Suprapubic skin (tissue), 4 donors: ENCODE data around the gene CAMK1D. TPM values are rescaled to one million over a fixed set of nuclear protein-coding genes. Genes with fewer than 3 reads are reported as not detected.
A peak's percentile ranks its signal among the peaks of the same experiment; 100 is the strongest.

Experiments used
- DNase-seq, 2 donors: peaks; one replicate each; pipeline ENCODE4 v3.0.0-alpha.2; 2019; ENCODE audit warnings: low spot score in 2 of 2
- H3K27ac ChIP-seq: fragments of 200-600 bp; sonication (generic); one replicate; pipeline ENCODE4 v1.5.1; 2019
- H3K27me3 ChIP-seq: fragments of 200-600 bp; sonication (generic); one replicate; pipeline ENCODE4 v1.5.1; 2019
- H3K36me3 ChIP-seq: fragments of 200-600 bp; sonication (generic); one replicate; pipeline ENCODE4 v1.5.1; 2019
- H3K4me1 ChIP-seq: fragments of 200-600 bp; sonication (generic); one replicate; pipeline ENCODE4 v1.5.1; 2019
- H3K4me3 ChIP-seq: fragments of 200-600 bp; sonication (generic); one replicate; pipeline ENCODE4 v1.5.1; 2019; ENCODE audit warnings: mild to moderate bottlenecking
- H3K9me3 ChIP-seq: fragments of 200-600 bp; sonication (generic); one replicate; pipeline ENCODE4 v1.5.1; 2019
- CTCF ChIP-seq, 2 donors: fragments of 200-600 bp in 1 of 2; fragments of 450-650 bp in 1 of 2; sonication (generic) in 1 of 2; IDR thresholded peaks; one replicate each; pipeline ENCODE4 v1.5.1; 2016 to 2019; ENCODE audit warnings: antibody characterized with exemption in 2 of 2, mild to moderate bottlenecking in 1 of 2, moderate library complexity in 1 of 2
- EP300 ChIP-seq: sonication (generic); formaldehyde crosslinking; IDR thresholded peaks from one replicate; pipeline ENCODE4 v1.6.1; 2017; ENCODE audit warnings: antibody characterized with exemption
- POLR2A ChIP-seq, 2 donors: fragments of 450-650 bp; IDR thresholded peaks; one replicate each; pipeline ENCODE4 v1.6.1; 2017; ENCODE audit warnings: antibody characterized with exemption in 2 of 2, mild to moderate bottlenecking in 2 of 2, moderate library complexity in 2 of 2
- POLR2AphosphoS5 ChIP-seq, 3 donors: sonication (generic); formaldehyde crosslinking; IDR thresholded peaks; one replicate each; pipeline ENCODE4 v1.6.1; 2017; ENCODE audit warnings: antibody characterized with exemption in 3 of 3
- WGBS: methylation state at CpG from one replicate; pipeline ENCODE4 v1.1.5; 2018; 5-methylcytosine and 5-hydroxymethylcytosine counted together
- total RNA-seq, 4 donors: library from RNA; depleted of rRNA; stranded (reverse); fragments of >200 nt; gene quantifications; one replicate each; pipeline ENCODE4 v1.1.0, GENCODE V29; 2016

CAMK1D gene
- total RNA-seq, 4 donors from 2014 or later: 26.4 to 31.3 (median 30.2) TPM

DNA sequence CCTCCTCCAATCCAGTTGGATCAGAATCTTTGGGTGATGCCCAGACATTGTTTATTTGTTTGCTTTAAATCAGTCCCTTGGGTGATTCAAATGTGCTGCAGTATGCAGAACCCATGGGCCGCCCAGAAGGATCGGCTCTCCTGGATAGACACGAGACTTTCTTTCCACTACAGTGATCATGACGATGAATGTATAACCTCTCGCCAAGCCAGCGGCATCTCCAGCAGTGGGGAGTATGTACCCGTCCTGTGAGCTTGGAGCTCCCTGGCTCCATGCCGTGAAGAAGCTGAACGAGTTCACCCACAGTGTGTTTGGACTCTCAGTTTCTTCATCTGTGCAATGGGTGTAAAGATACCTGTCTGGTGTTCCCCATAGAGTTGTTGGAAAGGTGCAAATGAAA lies 162.3 kb downstream of the CAMK1D start:
- Histone ChIP-seq H3K9me3 (no peaks in the 10 kb centered on the region), H3K4me3 (no peak overlapping the region), H3K27ac (no peak overlapping the region), H3K27me3 (no peaks in the 10 kb centered on the region), H3K4me1 (peaks cover 8% of the 10 kb centered on the region), H3K36me3 (no peaks in the 10 kb centered on the region)
- TF ChIP-seq POLR2A (IDR thresholded peaks at IDR 0.05) (no peak), EP300 (no peak), POLR2AphosphoS5 (IDR thresholded peaks at IDR 0.05) (no peak), CTCF (IDR thresholded peaks at IDR 0.05) (no peak)
- WGBS: 98% methylated on average over 9 of the region's 9 CpGs
- peak in 1 of 2 donors; percentile 70 for DNase-seq

DNA sequence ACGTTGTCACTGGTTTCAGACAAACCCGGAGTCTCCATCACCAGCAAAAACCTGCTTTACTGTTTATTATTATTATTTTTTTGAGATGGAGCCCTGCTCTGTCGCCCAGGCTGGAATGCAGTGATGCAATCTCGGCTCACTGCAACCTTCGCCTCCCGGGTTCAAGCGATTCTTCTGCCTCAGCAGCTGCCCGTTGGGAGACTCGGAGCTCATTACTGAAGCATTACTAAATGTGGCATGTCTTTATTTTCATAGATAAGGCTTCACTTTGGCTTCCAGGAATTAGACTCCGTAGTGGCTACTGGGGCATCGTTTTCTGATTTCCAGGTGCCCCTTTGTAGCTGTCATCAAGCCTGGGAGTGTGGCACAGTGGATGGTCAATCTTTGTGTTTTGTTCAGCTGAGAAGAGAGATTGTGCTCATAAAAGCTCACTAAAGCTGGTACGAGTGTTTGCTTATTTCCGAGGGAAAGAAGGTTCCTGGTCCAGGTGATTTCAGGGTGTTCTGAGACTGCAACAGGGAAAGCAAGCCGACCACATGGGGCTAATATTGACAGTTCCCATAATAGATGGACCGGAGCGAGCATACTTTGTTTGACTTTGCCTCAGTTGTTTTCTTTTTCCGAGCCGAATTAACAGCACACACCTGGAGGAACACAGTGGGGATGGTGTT lies 163.1 kb downstream of the CAMK1D start:
- H3K27me3 ChIP-seq: no peaks in the 10 kb centered on the region
- H3K36me3 ChIP-seq: no peaks in the 10 kb centered on the region
- no peaks in the 10 kb centered on the region for H3K9me3 ChIP-seq
- TF ChIP-seq CTCF (IDR thresholded peaks at IDR 0.05): no peak
- no peak overlapping the region for H3K4me3 ChIP-seq
- no peak overlapping the region for H3K27ac ChIP-seq
- WGBS: 96% methylated on average over 18 of the region's 18 CpGs
- peak in 1 of 2 donors; percentile 15 for DNase-seq
- H3K4me1 ChIP-seq: peaks cover 8% of the 10 kb centered on the region

DNA sequence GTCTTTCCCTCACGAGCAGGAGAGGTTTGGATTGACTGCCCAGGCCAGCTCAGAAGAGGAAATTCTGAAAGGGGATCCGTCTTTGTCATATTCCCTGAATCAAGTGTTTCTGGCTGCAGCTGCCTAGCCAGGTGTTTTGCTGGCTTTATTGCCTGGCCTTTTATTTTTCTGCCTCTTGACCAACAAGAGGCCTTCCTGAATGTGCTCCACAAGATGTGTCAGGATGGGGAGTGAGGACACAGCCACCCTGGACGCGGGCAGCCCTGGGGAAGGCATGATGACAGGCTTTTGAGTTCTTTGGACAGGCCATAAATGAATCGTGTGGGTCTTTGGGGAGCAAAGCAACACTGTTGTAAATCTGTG lies 163.6 kb downstream of the CAMK1D start:
- Histone ChIP-seq H3K27me3 (no peaks in the 10 kb centered on the region), H3K4me3 (no peak overlapping the region), H3K4me1 (peaks cover 8% of the 10 kb centered on the region), H3K27ac (no peak overlapping the region), H3K9me3 (no peaks in the 10 kb centered on the region), H3K36me3 (no peaks in the 10 kb centered on the region)
- WGBS: 90% methylated on average over 5 of the region's 5 CpGs
- TF ChIP-seq CTCF (IDR thresholded peaks at IDR 0.05) (no peak), POLR2A (IDR thresholded peaks at IDR 0.05) (no peak), EP300 (no peak), POLR2AphosphoS5 (IDR thresholded peaks at IDR 0.05) (no peak)
- DNase-seq: no peak

GRCh38 chr10:12513775-12514673 lies 164.7 kb downstream of the CAMK1D start:
- Histone ChIP-seq H3K4me3 (no peak overlapping the region), H3K27me3 (no peaks in the 10 kb centered on the region), H3K9me3 (no peaks in the 10 kb centered on the region), H3K27ac (no peak overlapping the region), H3K4me1 (peaks cover 8% of the 10 kb centered on the region), H3K36me3 (no peaks in the 10 kb centered on the region)
- 77% methylated on average over 10 of the region's 10 CpGs for WGBS
- peak in 1 of 2 donors; percentile 57 for DNase-seq
- TF ChIP-seq CTCF (IDR thresholded peaks at IDR 0.05) (no peak), POLR2A (IDR thresholded peaks at IDR 0.05) (no peak), POLR2AphosphoS5 (IDR thresholded peaks at IDR 0.05) (no peak), EP300 (no peak)

GRCh38 chr10:12518024-12518423 lies 168.7 kb downstream of the CAMK1D start:
- no peak overlapping the region for H3K4me3 ChIP-seq
- no peaks in the 10 kb centered on the region for H3K4me1 ChIP-seq
- H3K36me3 ChIP-seq: no peaks in the 10 kb centered on the region
- DNase-seq: no peak
- no peaks in the 10 kb centered on the region for H3K9me3 ChIP-seq
- H3K27ac ChIP-seq: no peak overlapping the region
- no peaks in the 10 kb centered on the region for H3K27me3 ChIP-seq
- TF ChIP-seq POLR2A (IDR thresholded peaks at IDR 0.05) (no peak), CTCF (IDR thresholded peaks at IDR 0.05) (no peak), POLR2AphosphoS5 (IDR thresholded peaks at IDR 0.05) (no peak), EP300 (no peak)
- 97% methylated on average over 1 of the region's 1 CpG for WGBS
